ENCODE measurements around the gene SCART1.
"Not testable (repeated sequence)": the region's sequence is repeated elsewhere in the genome, so short reads cannot be mapped to it uniquely, and the experiment has no call there.

Gene SCART1

DNA sequence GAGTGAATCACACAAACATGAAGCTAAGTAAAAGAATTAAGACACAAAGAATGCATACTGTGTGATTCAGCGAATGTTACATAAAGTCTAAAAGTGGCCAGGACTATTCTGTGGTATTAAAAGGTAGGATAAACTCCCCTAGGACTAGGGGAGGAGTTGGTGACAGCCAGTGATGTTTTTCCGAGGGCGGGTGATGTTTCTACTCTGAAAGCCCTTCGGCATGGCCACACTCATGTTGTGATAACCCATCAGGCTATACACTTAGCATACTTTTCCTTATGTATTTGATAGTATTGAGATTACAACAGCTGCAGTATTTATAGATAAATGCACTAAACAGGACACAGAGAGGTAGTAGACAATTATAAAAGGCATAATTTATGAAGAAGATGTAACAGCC lies 57.7 kb downstream of the SCART1 start:
- no peak for DNase-seq (ENCODE audit: extremely low read depth in 1 of 2, low read depth in 1 of 2)

DNA sequence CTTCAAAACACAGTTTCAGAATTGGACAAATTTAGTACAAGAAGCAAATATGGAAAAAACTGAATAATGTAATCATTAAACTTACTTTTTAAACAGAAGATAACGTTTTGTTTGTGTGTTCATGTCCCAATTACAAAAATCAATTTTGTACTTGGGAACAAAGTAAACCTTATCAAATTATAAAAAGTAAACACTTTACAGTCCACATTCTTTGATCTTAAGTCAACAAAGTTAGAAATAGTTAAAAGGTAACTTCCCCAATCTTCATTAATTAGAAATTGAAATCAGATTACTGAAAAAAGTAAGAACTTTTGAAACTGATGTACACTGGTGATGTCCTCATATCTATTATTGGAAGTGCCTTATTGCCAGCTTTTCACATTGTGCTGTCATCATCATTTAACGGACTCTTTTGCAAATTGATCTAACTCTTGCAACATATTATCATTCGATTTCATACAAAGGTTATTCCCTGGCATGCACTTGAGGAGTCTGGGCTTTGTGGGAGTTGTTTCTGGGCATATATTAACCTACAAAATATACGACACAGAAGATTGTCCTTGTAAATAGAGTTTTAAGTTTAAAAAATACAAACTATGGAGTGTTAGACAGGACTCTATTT lies 58.3 kb downstream of the SCART1 start:
- DNase-seq (ENCODE audit: extremely low read depth in 1 of 2, low read depth in 1 of 2), result no peak

- no peak for DNase-seq (ENCODE audit: extremely low read depth in 1 of 2, low read depth in 1 of 2)
These were observed 61.7 kb downstream of the SCART1 start for GRCh38 chr10:133515471-133515870.

DNA sequence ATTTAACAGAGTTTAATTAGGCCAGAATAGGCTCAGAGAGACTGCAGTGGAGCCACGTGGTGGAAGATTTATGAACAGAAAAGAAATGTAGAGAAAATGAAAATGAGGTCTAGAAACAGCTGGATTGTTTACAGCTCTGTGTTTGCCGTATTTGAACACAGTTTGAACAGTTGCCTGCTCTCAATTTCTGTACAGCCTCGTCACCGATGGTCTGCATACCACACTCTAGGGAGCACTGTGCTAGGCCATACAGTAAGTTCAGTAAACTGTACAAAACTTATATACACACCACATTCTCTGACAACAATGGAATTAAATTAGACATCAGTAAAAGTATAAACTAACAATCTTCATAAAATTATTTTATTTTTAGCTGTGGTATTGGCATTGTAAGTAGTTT lies 62.3 kb downstream of the SCART1 start:
- DNase-seq (ENCODE audit: extremely low read depth in 1 of 2, low read depth in 1 of 2), result no peak

DNA sequence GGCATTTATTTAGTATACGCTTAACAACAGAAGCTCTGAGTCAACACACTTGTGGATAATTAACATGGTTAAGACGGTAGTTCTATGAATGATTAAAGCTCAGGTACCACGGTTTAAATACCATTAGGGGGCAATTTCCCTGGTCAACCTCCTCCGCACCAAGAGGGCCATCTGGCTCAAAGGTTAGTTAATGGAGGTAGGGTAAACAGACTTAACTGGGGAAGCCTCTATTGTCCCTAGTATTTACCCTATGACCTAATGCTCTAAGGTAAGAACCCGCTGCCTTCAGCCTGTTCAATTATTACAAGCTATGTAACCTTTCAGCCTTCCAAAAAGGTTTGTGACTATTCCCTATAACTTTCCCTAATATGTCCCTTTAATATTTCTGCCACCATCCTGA lies 64.8 kb downstream of the SCART1 start:
- not testable (repeated sequence) for DNase-seq (ENCODE audit: extremely low read depth in 1 of 2, low read depth in 1 of 2)

All from activated CD8-positive, alpha-beta memory T cell treated with anti-CD3 and anti-CD28 coated beads for 1 hour (primary cell).